ENCODE measurements around the gene NR1H4. TPM values are rescaled to one million over a fixed set of nuclear protein-coding genes. Genes with fewer than 3 reads are reported as not detected.
"Not testable (repeated sequence)": the region's sequence is repeated elsewhere in the genome, so short reads cannot be mapped to it uniquely, and the experiment has no call there.

NR1H4 gene
- total RNA-seq = not detected

GRCh38 chr12:100473716-100474150 is at the start of gene NR1H4:
TSS of gene NR1H4 (plus strand) at chr12:100473866. CDS start at chr12:100493324, 19,458 bp downstream.
- DNase-seq = no peak
- intact Hi-C loops (cut with DNase I) = no loop called here

DNA sequence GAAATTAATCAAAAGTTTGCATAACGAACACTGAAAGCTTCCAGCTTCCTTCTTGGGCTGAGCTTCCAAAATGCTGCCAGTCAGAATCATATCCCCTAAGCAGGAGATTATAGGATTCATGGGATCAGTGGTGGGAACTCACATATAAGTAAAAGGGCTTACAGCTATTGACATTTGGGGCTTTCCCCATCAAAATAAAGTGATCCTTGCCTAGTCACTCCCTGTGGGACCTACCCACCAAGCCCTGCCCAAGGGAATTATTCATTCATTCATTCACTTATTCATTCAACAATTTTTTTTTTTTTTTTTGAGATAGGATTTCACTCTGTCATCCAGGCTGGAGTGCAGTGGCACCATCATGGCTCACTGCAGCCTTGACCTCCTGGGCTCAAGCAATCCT is 47.5 kb upstream of the NR1H4 start:
- 0 to 8% methylated on average over 1 of the region's 1 CpG for WGBS, 2 donors
- intact Hi-C loops (cut with DNase I) = no loop called here
- H3K9me3 ChIP-seq = no peaks in the 10 kb centered on the region
- TF ChIP-seq CTCF (IDR thresholded peaks at IDR 0.05) (no peak), POLR2A (IDR thresholded peaks at IDR 0.05) (no peak)
- no peak overlapping the region for H3K27ac ChIP-seq
- H3K36me3 ChIP-seq = no peaks in the 10 kb centered on the region
- H3K4me1 ChIP-seq = no peaks in the 10 kb centered on the region
- no peaks in the 10 kb centered on the region for H3K27me3 ChIP-seq
- DNase-seq = no peak
- no peak overlapping the region for H3K4me3 ChIP-seq

More at GRCh38 chr12:100473716-100474150, at the start of gene NR1H4:
- Histone ChIP-seq H3K9me3 (no peaks in the 10 kb centered on the region), H3K4me1 (no peaks in the 10 kb centered on the region), H3K27me3 (no peaks in the 10 kb centered on the region), H3K36me3 (no peaks in the 10 kb centered on the region), H3K4me3 (no peak within 1 kb of the TSS), H3K27ac (no peak within 1 kb of the TSS)
- TF ChIP-seq CTCF (IDR thresholded peaks at IDR 0.05) (no peak), POLR2A (IDR thresholded peaks at IDR 0.05) (no peak)
- 58 to 61% methylated on average over 5 to 6 of the region's 6 CpGs for WGBS, 2 donors

DNA sequence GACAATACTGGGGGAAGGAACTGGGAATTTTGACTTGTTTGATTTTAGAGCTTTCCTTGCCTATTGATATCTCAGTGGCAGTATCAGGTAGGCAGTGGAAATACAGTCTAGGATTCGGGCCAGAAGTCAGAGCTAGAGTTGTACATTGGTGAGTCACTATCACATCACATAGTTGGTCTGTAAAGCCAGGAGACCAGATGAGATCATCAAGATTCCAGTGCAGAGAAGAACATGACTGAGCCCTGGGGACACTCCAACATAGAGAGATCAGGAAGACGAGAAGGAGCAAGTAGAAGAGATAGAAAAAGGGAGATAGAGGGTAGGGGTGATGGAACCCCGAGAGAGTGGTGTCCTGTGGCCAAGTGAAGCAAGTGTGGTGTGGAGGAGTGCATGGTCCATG is 46.6 kb upstream of the NR1H4 start:
- Histone ChIP-seq H3K9me3 (no peaks in the 10 kb centered on the region), H3K36me3 (no peaks in the 10 kb centered on the region), H3K4me1 (no peaks in the 10 kb centered on the region), H3K4me3 (no peak overlapping the region), H3K27me3 (no peaks in the 10 kb centered on the region), H3K27ac (no peak overlapping the region)
- TF ChIP-seq POLR2A (IDR thresholded peaks at IDR 0.05) = no peak
- intact Hi-C loops (cut with DNase I) = no loop called here
- 25 to 47% methylated on average over 3 of the region's 3 CpGs for WGBS, 2 donors
- no peak for DNase-seq

DNA sequence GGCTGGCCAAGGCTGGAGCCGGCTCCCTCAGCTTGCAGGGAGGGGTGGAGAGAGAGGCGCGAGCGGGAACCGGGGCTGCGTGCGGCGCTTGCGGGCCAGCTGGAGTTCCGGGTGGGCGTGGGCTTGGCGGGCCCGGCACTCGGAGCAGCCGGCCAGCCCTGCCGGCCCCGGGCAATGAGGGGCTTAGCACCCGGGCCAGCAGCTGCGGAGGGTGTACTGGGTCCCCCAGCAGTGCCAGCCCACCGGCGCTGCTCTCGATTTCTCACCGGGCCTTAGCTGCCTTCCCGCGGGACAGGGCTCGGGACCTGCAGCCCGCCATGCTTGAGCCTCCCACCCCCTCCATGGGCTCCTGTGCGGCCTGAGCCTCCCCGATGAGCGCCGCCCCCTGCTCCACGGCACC is 43.4 kb upstream of the NR1H4 start:
- DNase-seq; H3K4me1 ChIP-seq; H3K9me3 ChIP-seq; H3K27ac ChIP-seq; intact Hi-C loops (cut with DNase I); H3K4me3 ChIP-seq; H3K27me3 ChIP-seq; H3K36me3 ChIP-seq: not testable (repeated sequence)
- 100% methylated on average over 1 of the region's 32 CpGs; no CpG with 5 or more reads in 1 of the 2 donors for WGBS, 2 donors

- 33 to 40% methylated on average over 2 of the region's 2 CpGs for WGBS, 2 donors
- H3K27me3 ChIP-seq = no peaks in the 10 kb centered on the region
- no peak for DNase-seq
- no peak overlapping the region for H3K27ac ChIP-seq
- TF ChIP-seq CTCF (IDR thresholded peaks at IDR 0.05) (no peak), POLR2A (IDR thresholded peaks at IDR 0.05) (no peak)
- no peaks in the 10 kb centered on the region for H3K36me3 ChIP-seq
- intact Hi-C loops (cut with DNase I) = no loop called here
- H3K4me1 ChIP-seq = no peaks in the 10 kb centered on the region
- H3K4me3 ChIP-seq = no peak overlapping the region
- no peaks in the 10 kb centered on the region for H3K9me3 ChIP-seq
These were observed 40.0 kb upstream of the NR1H4 start for GRCh38 chr12:100433701-100434100.

- H3K27ac ChIP-seq = no peak overlapping the region
- intact Hi-C loops (cut with DNase I) = no loop called here
- no peaks in the 10 kb centered on the region for H3K9me3 ChIP-seq
- H3K36me3 ChIP-seq = no peaks in the 10 kb centered on the region
- H3K27me3 ChIP-seq = no peaks in the 10 kb centered on the region
- no peaks in the 10 kb centered on the region for H3K4me1 ChIP-seq
- H3K4me3 ChIP-seq = no peak overlapping the region
- TF ChIP-seq CTCF (IDR thresholded peaks at IDR 0.05) = no peak
- TF ChIP-seq POLR2A (IDR thresholded peaks at IDR 0.05) = no peak
- no peak for DNase-seq
These were observed 39.5 kb upstream of the NR1H4 start for GRCh38 chr12:100434177-100434576.
